ENCODE results near the gene CSNK1A1. TPM values are rescaled to one million over a fixed set of nuclear protein-coding genes. Genes with fewer than 3 reads are reported as not detected.
"Not testable (repeated sequence)": the region's sequence is repeated elsewhere in the genome, so short reads cannot be mapped to it uniquely, and the experiment has no call there.

Gene CSNK1A1
- total RNA-seq, 1 donor from 2014 or later: 294 TPM

DNA sequence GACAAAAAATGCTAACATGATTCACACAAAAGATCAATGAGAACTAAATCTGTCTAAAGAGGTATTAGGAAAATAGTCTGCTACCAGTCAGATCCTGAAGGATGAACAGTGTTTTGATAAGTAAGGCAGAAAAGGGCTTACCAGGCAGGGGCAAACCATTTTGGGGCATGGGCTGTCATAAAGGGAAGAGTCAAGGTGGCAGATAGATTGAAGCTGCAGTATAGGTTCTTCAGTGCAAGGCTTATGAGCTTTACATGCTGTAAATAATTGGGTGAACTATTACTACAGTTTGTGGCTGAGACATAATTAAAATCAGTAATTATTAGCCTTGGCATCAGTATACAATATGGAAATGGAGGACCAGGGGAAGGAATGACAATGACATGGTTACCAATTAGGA lies 21.8 kb downstream of the CSNK1A1 start:
- DNase-seq (ENCODE audit: low read depth in 2 of 2): no peak

DNA sequence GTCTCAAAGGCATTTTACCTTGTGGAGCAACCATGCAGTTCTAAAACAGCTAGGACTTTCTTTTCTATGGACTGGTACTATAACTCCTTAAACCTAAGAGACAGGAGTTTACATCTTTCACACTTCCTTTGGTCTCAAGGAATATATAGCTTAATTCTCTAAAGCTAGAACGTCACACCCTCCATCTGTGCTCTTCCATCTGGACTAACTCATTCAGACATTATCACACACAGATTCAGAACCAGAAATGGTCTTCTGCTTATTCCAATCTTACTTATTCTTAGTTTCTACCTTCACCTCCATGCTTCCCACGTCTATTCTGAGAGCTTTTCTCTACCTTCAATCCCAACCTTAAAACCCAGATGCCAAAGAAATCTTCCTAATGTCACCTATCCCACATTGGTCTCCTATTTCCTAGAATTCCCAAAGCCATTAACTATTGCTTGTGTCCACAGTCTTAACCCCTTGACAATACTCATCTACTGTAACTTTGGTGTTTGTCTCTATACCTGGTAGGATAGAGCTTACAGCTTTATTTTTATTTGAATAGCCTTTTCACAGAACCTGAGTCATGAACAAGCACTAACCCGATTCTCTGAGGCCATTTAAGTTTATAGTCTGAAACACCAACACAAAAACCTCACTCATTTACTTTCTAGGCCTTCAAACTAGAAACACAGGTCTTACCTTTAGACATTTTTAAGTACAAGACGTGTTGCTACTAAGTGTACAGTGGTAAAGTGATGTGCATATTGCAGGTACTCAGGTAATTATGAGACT lies 22.8 kb downstream of the CSNK1A1 start:
- DNase-seq (ENCODE audit: low read depth in 2 of 2): no peak

GRCh38 chr5:149526845-149527590 lies 24.2 kb downstream of the CSNK1A1 start:
- DNase-seq (ENCODE audit: low read depth in 2 of 2): peak; percentile 23 to 49

- no peak for DNase-seq (ENCODE audit: low read depth in 2 of 2)
Observed at GRCh38 chr5:149521739-149522685, 29.2 kb downstream of the CSNK1A1 start.

GRCh38 chr5:149519601-149520000 lies 31.6 kb downstream of the CSNK1A1 start:
- DNase-seq (ENCODE audit: low read depth in 2 of 2): no peak

GRCh38 chr5:149518620-149519019 lies 32.6 kb downstream of the CSNK1A1 start:
- no peak for DNase-seq (ENCODE audit: low read depth in 2 of 2)

- peak; percentile 28 to 37 for DNase-seq (ENCODE audit: low read depth in 2 of 2)
Observed at GRCh38 chr5:149517461-149518122, 33.6 kb downstream of the CSNK1A1 start.

DNA sequence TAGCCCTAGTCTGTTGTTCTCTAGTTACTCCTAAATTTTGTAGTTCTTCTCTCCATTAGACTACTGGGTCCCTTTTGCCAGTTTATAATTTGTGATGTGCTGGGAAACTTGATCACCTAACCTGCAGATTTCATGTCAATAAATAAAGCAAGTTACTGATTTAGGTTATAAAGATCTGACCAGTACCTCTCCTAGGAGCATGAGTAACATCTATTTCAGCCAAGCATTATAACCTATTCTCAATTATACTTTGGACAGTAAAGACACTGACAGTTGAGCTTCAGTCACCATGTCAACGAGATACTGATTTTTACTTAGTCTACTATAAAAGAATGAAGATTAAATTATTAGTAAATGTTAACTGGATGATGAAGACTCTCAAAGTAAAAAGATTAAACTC lies 36.7 kb downstream of the CSNK1A1 start:
- no peak for DNase-seq (ENCODE audit: low read depth in 2 of 2)

DNA sequence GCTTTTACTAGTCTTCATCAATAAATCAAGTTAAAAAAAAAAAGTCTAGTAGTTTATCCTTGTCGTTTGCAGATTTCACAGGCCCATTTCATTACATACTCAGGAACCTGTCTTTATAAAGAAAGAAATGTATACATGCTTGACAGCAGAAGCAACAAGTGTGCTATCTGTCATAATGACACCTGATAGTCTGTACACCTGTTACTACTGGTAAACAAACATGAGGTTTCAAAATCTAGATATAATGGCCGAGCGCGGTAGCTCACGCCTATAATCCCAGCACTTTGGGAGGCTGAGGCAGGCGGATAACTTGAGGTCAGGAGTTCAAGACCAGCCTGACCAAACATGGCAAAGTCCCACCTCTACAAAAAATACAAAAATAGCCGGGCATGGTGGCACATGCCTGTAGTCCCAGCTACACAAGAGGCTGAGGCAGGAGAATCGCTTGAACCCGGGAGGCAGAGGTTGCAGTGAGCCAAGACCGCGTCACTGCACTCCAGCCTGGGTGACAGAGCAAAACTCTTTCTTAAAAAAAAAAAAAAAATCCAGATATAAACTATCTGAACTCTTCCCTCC lies 37.8 kb downstream of the CSNK1A1 start:
- DNase-seq (ENCODE audit: low read depth in 2 of 2): not testable (repeated sequence)

DNA sequence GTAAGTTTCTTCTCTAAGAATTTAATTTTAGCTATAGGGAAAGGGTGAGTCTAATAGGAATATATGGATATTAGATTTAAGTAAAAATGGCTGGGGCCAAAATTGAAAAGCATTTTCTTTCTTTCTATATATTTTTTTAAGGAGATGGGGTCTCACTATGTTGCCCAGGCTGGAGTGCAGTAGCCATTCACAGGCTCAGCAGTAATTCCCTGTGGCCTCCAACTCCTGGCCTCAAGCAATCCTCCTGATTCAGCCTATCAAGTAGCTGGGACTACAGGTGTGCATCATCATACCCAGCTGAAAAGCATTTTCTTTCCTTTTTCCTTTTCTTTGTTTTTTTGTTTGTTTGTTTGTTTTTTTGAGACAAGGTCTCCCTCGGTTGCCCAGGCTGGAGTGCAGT lies 41.1 kb downstream of the CSNK1A1 start:
- no peak for DNase-seq (ENCODE audit: low read depth in 2 of 2)

GRCh38 chr5:149504677-149505076 lies 46.6 kb downstream of the CSNK1A1 start:
- DNase-seq (ENCODE audit: low read depth in 2 of 2): no peak

DNA sequence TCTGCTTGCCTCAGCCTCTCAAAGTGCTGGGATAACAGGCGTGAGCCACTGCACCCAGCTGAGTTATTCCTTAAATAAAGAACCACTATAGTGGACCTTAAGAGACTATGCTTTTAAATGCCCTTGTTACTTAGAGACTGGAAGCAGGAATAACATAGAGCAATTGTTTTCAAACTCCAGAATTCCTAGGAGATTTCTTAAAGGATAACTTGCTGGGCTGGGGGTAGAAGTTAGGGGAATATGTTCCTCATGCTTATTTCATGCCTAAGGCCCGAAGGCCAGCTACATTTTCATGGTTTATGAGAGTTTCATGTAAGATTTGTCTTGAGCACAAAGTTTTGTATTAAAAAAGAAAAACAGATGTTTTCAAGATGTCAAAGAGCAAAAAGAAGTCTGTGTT lies 48.2 kb downstream of the CSNK1A1 start:
- no peak for DNase-seq (ENCODE audit: low read depth in 2 of 2)

DNA sequence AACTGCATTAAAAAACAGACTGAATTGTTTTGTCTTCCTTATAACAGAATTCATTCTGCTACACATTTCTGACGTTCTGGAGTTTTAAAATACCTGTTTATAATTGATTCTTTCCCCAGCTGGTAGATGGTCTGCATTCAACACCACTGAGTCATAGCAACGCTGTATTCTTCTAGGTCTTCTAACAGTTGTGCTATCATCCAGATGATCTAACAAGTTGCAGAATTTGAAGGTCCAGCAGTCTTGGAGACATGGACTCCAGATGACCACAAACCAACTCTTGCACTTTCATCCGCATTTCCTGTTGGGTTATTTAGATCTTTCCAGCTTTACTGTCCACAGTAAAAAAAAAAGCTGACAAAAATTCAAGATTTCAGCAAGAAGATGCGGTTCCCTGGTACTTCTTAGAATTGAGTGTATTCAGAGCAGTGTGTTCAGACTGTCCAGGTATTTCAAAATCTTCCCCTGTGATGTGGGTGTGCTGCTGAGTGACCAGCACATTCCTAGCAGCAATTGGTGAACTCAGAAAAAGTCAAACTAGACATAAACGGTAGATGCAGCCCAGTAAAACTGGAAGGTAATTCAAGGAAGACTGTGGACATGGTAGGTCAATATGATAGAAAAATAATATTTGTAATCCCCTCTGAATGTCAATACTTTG lies 50.2 kb downstream of the CSNK1A1 start:
- DNase-seq (ENCODE audit: low read depth in 2 of 2): peak in 1 of 2 donors; percentile 35

GRCh38 chr5:149498724-149499336 lies 52.4 kb downstream of the CSNK1A1 start:
- DNase-seq (ENCODE audit: low read depth in 2 of 2): no peak

DNA sequence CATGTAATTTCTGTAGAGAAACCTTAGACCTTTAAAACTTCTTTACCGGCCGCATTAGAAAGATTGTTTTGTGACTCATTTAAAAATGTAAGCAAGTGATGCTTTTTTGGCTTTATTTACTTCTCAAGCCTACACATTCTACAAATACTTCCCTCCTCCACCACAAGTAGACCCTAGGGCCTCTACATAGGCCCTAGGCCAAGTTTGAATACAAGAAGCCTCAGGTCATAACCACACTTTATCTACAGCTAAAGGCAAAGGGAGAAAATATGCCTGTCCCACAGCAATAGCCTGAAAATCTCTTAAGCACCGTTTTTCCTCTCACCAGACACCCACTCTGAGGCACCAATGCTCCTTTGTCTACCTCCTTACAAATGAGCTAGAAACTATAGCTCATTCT lies 53.9 kb downstream of the CSNK1A1 start:
- DNase-seq (ENCODE audit: low read depth in 2 of 2): no peak

DNA sequence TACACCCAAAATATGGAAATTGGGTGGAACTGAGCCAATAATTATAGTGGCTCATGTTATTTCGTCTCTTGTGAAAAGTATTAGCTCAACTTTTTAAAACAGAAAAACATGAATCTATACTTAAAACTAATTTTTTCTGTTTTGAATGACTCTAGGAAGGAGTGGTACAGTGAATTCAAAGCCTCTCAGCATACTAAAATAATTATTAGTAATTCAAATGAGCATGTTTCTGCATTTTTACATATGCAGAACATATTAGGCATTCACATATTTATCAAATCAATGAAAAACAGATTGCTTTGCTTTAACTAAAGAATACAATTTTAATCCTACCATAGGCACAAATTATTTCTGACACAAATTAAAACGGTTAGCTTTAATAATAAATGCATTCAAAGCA lies 54.3 kb downstream of the CSNK1A1 start:
- no peak for DNase-seq (ENCODE audit: low read depth in 2 of 2)

DNA sequence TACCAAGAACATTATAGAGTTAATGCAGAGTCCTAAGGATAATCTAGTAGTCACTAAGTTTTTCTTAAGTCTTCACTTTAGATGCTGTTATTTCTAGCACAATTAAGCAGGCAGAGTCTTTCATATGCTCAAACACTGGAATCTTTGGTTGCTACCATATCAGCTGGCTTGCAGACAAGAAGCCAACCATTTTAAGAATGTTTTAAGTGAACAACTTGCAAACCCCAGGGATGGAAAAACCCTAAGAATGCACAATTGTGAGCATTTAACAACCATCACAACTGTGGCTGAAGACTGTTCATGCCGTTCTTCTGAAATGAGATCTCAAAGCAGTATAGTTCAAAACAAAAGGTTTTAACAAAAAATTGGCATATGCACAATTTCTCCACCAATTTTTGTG lies 55.1 kb downstream of the CSNK1A1 start:
- DNase-seq (ENCODE audit: low read depth in 2 of 2): no peak

DNA sequence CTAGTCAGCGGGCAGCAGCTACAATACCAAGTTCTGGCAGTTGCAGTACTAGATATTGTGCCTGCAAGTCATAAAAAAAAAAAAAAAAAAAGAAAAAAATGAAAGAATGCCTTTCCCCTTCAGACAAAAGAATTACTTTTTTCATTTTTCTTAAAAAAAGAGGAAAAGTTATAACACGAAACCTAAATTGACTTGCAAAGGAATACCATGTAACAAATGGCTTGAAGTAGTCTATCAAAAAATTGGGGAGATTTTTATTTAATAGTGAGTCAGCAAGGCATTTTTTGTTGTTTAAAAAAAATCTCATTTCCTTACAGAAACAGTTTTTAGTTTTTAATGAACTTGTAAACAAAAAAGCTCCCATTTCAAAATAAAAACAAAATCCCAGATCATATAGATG lies 55.6 kb downstream of the CSNK1A1 start:
- DNase-seq (ENCODE audit: low read depth in 2 of 2): no peak

DNA sequence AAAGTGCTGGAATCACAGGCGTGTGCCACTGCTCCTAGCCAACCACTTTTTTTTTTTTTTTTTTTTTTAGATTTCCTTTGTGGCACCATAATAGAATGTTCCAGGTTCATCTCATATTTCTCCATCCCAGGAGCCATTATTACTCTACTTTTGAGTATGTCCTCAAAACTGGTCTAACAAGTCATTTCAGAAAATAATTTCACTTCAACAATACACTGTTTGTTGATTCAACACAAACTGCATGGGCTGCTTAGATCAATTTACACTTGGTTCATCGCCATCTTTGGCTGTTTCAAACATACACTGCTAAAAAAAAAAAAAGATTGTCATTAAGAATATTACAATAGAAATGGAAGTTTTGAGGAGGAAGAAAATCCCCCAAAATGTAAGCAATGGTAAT lies 57.9 kb downstream of the CSNK1A1 start:
- DNase-seq (ENCODE audit: low read depth in 2 of 2): no peak

- no peak for DNase-seq (ENCODE audit: low read depth in 2 of 2)
Observed at GRCh38 chr5:149492781-149493180, 58.5 kb downstream of the CSNK1A1 start.

All from lung microvascular endothelial cell (primary cell).